ENCODE results near the gene SSX2IP. TPM values are rescaled to one million over a fixed set of nuclear protein-coding genes. Genes with fewer than 3 reads are reported as not detected.

SSX2IP gene
- total and polyA plus RNA-seq, 9 of the 15 experiments (the other 6 are each of a cell fraction or from before 2014, with no cell fraction given), result 20.6 to 96.7 (median 61.7) TPM

GRCh38 chr1:84613887-84614286 is 76.4 kb downstream of the SSX2IP start:
- in situ Hi-C loops (cut with MboI) (loop anchor here (10.0 to 25.0 kb wide), 2 partner anchors 319 to 702 kb away; no protein-coding TSS in a partner anchor), intact Hi-C loops (cut with micrococcal nuclease) (no loop called here)
- H3K9me1 ChIP-seq (ENCODE audit: control insufficient read depth, insufficient read depth, low read length), result no peaks in the 10 kb centered on the region
- no peaks in the 10 kb centered on the region for H4K20me1 ChIP-seq (replicated peaks; ENCODE audit: control insufficient read depth, insufficient read depth, low read length)
- FAIRE-seq, result no peak
- ChIA-PET POLR2A (interaction anchor here (1.3 kb wide), 1 partner anchor 109 kb away, joined by 4 read pairs; no protein-coding TSS in a partner anchor), CTCF (ENCODE audit: low intra/inter-chr PET ratio) (no interaction called here)
- no peak overlapping the region for H2AFZ ChIP-seq (ENCODE audit: low read depth, low read length)
- ATAC-seq, result no peak
- H3K4me3 ChIP-seq, result no peak overlapping the region
- no peaks in the 10 kb centered on the region for H3K36me3 ChIP-seq (ENCODE audit: control insufficient read depth, insufficient read depth, low read length)
- H3K27me3 ChIP-seq (ENCODE audit: control insufficient read depth in 2 of 2, insufficient read depth in 2 of 2, low read length in 2 of 2), result no peaks in the 10 kb centered on the region
- no peak for TF ChIP-seq ILF3 (IDR thresholded peaks at IDR 0.05; ENCODE audit: borderline replicate concordance)
- TF ChIP-seq ETV6 (IDR thresholded peaks at IDR 0.05; ENCODE audit: borderline replicate concordance in 1 of 2, low read depth in 2 of 2, low read length in 1 of 2), result no peak
- no peak for TF ChIP-seq ETV6 (CRISPR knock-in tag; IDR thresholded peaks at IDR 0.05; ENCODE audit: borderline replicate concordance)
- peak; percentile 96 for TF ChIP-seq CBX5 (IDR thresholded peaks at IDR 0.05; ENCODE audit: borderline replicate concordance, low read depth)
- TF ChIP-seq CBX1 (IDR thresholded peaks at IDR 0.05; ENCODE audit: low read depth), result peak; percentile 77; the same call in 1 of the 2 replicates
- peak; percentile 90 for TF ChIP-seq TRIM28 (IDR thresholded peaks at IDR 0.05)
- peak; percentile 100 for TF ChIP-seq ZNF124 (CRISPR knock-in tag; IDR thresholded peaks at IDR 0.05)
- TF ChIP-seq C11orf30 (IDR thresholded peaks at IDR 0.05; ENCODE audit: low read depth), result no peak
- TF ChIP-seq, protein P1, sequence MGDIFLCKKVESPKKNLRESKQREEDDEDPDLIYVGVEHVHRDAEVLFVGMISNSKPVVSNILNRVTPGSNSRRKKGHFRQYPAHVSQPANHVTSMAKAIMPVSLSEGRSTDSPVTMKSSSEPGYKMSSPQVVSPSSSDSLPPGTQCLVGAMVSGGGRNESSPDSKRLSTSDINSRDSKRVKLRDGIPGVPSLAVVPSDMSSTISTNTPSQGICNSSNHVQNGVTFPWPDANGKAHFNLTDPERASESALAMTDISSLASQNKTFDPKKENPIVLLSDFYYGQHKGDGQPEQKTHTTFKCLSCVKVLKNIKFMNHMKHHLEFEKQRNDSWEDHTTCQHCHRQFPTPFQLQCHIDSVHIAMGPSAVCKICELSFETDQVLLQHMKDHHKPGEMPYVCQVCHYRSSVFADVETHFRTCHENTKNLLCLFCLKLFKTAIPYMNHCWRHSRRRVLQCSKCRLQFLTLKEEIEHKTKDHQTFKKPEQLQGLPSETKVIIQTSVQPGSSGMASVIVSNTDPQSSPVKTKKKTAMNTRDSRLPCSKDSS (IDR thresholded peaks at IDR 0.05; ENCODE audit: low read depth, partially characterized antibody), result peak; percentile 32
- TF ChIP-seq CBX3 (IDR thresholded peaks at IDR 0.05; ENCODE audit: borderline replicate concordance in 1 of 2, low read length in 2 of 2), result peak in 1 of 2 experiments; percentile 93; a peak in 2 of 3 replicates
- 0 out of 2 replicates have a peak, but pooled peaks have one; percentile 27 for TF ChIP-seq XRCC3 (IDR thresholded peaks at IDR 0.05)
- H3K4me2 ChIP-seq (ENCODE audit: insufficient read depth, low read length), result no peak overlapping the region
- BruUV-seq (replicated peaks), result no TSS peak
- WGBS (ENCODE audit: insufficient coverage, low coverage, missing lambda C conversion rate), result 42% methylated on average over 2 of the region's 2 CpGs
- peaks cover 20% of the 10 kb centered on the region for H3K9me3 ChIP-seq (replicated peaks; ENCODE audit: control insufficient read depth, insufficient read depth, low read depth, low read length)
- H3K27ac ChIP-seq (ENCODE audit: extremely low read depth, low read depth, low read length), result no peak overlapping the region
- no peaks in the 10 kb centered on the region for H3K79me2 ChIP-seq (ENCODE audit: control insufficient read depth, insufficient read depth, low read length)
- no peak overlapping the region for H3K9ac ChIP-seq (ENCODE audit: insufficient read depth in 1 of 2, low read depth in 2 of 2, low read length in 2 of 2)
- no peak for DNase-seq (ENCODE audit: extremely low read depth in 1 of 4, low spot score in 3 of 4)
- no peaks in the 10 kb centered on the region for H3K4me1 ChIP-seq (replicated peaks in 1 of 2; ENCODE audit: control insufficient read depth in 2 of 2, insufficient read depth in 2 of 2, low read length in 2 of 2)

Measured in K562 (cell line).